ENCODE measurements around the gene RFX5. TPM values are rescaled to one million over a fixed set of nuclear protein-coding genes. Genes with fewer than 3 reads are reported as not detected.
"Not testable (repeated sequence)": the region's sequence is repeated elsewhere in the genome, so short reads cannot be mapped to it uniquely, and the experiment has no call there.

RFX5 gene
- total RNA-seq, 2 donors from 2014 or later: 40.3 to 95.4 TPM

DNA sequence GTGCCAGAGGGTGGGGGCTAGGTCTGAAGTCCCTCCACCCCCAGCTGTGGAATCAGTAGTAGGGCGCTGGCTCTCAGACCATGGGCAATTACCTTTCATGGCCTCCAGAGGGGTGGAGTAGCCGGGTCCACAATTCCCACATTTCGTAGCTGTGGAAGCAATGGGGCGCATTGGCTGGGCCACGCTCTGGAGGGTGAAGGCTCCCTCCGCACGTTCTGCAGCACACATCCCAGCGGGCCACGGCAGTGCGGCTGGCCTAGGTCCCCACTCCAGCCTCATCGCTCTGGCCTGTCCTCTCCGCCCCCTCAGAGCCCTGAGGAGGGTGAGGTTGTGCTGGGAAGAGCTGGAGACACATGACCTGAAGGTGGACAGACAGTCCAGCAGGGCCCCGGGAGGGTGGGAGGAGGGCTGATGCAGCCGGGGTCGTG, 22.6 kb upstream of the RFX5 start:
- Mint-ChIP-seq H3K27me3 (no peaks in the 10 kb centered on the region), H3K9me3 (no peaks in the 10 kb centered on the region), H3K4me3 (no peak overlapping the region), H3K36me3 (no peaks in the 10 kb centered on the region), H3K4me1 (ENCODE audit: low read depth in 2 of 2) (no peaks in the 10 kb centered on the region), H3K27ac (no peak overlapping the region)
- DNase-seq (ENCODE audit: low spot score): no peak
- no peak for ATAC-seq

GRCh38 chr1:151369302-151369610, 22.2 kb upstream of the RFX5 start:
- no peaks in the 10 kb centered on the region for H3K27me3 Mint-ChIP-seq
- H3K36me3 Mint-ChIP-seq: no peaks in the 10 kb centered on the region
- no peak overlapping the region for H3K27ac Mint-ChIP-seq
- DNase-seq (ENCODE audit: low spot score) (no peak), ATAC-seq (no peak)
- no peak overlapping the region for H3K4me3 Mint-ChIP-seq
- no peaks in the 10 kb centered on the region for H3K4me1 Mint-ChIP-seq (ENCODE audit: low read depth in 2 of 2)
- no peaks in the 10 kb centered on the region for H3K9me3 Mint-ChIP-seq

- H3K4me3 Mint-ChIP-seq: no peak overlapping the region
- H3K27ac Mint-ChIP-seq: no peak overlapping the region
- ATAC-seq: no peak
- no peaks in the 10 kb centered on the region for H3K4me1 Mint-ChIP-seq (ENCODE audit: low read depth in 2 of 2)
- H3K9me3 Mint-ChIP-seq: no peaks in the 10 kb centered on the region
- H3K27me3 Mint-ChIP-seq: no peaks in the 10 kb centered on the region
- no peaks in the 10 kb centered on the region for H3K36me3 Mint-ChIP-seq
- DNase-seq (ENCODE audit: low spot score): no peak
Observed at GRCh38 chr1:151368393-151369301, 21.6 kb upstream of the RFX5 start.

- no peaks in the 10 kb centered on the region for H3K9me3 Mint-ChIP-seq
- ATAC-seq: no peak
Observed at GRCh38 chr1:151367658-151368392, 20.8 kb upstream of the RFX5 start.

GRCh38 chr1:151364996-151365395, 17.9 kb upstream of the RFX5 start:
- ATAC-seq (no peak), DNase-seq (ENCODE audit: low spot score) (no peak)
- no peak overlapping the region for H3K4me3 Mint-ChIP-seq
- peaks cover 3% of the 10 kb centered on the region for H3K9me3 Mint-ChIP-seq
- H3K27ac Mint-ChIP-seq: no peak overlapping the region
- peaks cover 7% of the 10 kb centered on the region for H3K36me3 Mint-ChIP-seq
- H3K27me3 Mint-ChIP-seq: no peaks in the 10 kb centered on the region
- H3K4me1 Mint-ChIP-seq (ENCODE audit: low read depth in 2 of 2): no peaks in the 10 kb centered on the region

More at GRCh38 chr1:151367658-151368392, 20.8 kb upstream of the RFX5 start:
- no peaks in the 10 kb centered on the region for H3K36me3 Mint-ChIP-seq
- H3K27me3 Mint-ChIP-seq: no peaks in the 10 kb centered on the region
- no peak for DNase-seq (ENCODE audit: low spot score)
- no peak overlapping the region for H3K27ac Mint-ChIP-seq
- H3K4me3 Mint-ChIP-seq: no peak overlapping the region
- H3K4me1 Mint-ChIP-seq (ENCODE audit: low read depth in 2 of 2): no peaks in the 10 kb centered on the region

DNA sequence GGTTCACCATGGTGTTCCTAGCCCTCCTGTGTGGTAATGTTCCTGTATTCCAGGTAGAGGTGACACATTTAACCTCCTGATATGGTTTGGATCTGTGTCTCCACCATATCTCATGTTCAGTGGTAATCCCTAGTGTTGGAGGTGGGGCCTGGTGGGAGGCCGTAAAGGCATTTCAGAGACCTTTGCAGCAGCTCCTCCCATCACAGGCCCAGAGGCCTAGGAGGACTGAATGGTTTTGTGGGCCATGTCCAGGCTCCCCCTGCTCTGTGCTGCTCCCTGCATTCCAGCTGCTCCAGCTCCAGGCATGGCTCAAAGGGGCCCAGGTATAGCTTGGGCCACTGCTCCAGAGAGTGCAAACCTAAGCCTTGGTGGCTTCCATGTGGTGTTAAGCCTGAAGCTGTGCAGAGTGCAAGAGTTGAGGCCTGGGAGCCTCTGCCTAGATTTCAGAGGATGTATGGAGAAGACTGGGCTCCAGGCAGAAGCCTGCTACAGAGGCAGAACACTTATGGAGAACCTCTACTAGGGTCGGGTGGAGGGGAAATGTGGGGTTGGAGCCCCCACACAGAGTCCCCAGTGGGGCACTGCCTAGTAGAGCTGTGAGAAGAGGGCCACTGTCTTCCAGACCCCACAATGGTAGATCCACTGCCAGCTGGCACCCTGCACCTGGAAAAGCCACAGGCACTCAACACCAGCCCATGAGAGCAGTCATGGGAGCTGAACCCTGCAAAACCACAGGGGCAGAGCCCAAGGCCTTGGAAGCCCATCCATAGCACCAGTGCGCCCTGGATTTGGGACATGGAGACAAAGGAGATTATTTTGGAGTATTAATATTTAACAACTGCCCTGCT, 15.5 kb upstream of the RFX5 start:
- Mint-ChIP-seq H3K27me3 (no peaks in the 10 kb centered on the region), H3K36me3 (peaks cover 7% of the 10 kb centered on the region), H3K4me3 (no peak overlapping the region)

DNA sequence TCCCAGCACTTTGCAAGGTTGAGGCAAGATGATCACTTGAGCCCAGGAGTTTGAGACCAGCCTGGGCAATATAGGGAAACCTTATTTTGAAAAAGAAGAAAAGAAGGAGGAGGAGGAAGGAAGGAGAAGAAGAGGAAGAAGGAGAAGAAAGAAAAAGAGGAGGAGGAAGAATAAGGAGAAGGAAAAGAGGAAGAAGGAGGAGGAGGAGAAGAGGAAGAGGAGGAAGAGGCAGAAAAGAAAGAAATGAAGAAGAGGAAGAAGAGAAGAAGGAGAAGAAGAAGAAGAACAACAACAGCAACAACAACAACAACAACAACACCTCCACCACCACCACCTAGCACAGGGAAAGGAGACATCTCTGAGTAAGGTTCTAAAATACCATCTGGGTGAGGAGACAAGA, 14.8 kb upstream of the RFX5 start:
- Mint-ChIP-seq H3K4me1 (ENCODE audit: low read depth in 2 of 2) (no peaks in the 10 kb centered on the region), H3K36me3 (peaks cover 7% of the 10 kb centered on the region), H3K27ac (no peak overlapping the region), H3K9me3 (peaks cover 3% of the 10 kb centered on the region), H3K4me3 (no peak overlapping the region), H3K27me3 (no peaks in the 10 kb centered on the region)
- ATAC-seq: no peak
- no peak for DNase-seq (ENCODE audit: low spot score)

More for the DNA sequence above, 15.5 kb upstream of the RFX5 start:
- H3K27ac Mint-ChIP-seq: no peak overlapping the region
- no peaks in the 10 kb centered on the region for H3K4me1 Mint-ChIP-seq (ENCODE audit: low read depth in 2 of 2)
- ATAC-seq (no peak), DNase-seq (ENCODE audit: low spot score) (no peak)
- peaks cover 3% of the 10 kb centered on the region for H3K9me3 Mint-ChIP-seq

- Mint-ChIP-seq H3K27ac (no peak overlapping the region), H3K36me3 (peaks cover 2% of the 10 kb centered on the region), H3K9me3 (peaks cover under 1% of the 10 kb centered on the region), H3K4me1 (ENCODE audit: low read depth in 2 of 2) (no peaks in the 10 kb centered on the region), H3K27me3 (no peaks in the 10 kb centered on the region), H3K4me3 (no peak overlapping the region)
- ATAC-seq: no peak
- DNase-seq (ENCODE audit: low spot score): no peak
Observed at GRCh38 chr1:151356696-151357095, 9.6 kb upstream of the RFX5 start.

DNA sequence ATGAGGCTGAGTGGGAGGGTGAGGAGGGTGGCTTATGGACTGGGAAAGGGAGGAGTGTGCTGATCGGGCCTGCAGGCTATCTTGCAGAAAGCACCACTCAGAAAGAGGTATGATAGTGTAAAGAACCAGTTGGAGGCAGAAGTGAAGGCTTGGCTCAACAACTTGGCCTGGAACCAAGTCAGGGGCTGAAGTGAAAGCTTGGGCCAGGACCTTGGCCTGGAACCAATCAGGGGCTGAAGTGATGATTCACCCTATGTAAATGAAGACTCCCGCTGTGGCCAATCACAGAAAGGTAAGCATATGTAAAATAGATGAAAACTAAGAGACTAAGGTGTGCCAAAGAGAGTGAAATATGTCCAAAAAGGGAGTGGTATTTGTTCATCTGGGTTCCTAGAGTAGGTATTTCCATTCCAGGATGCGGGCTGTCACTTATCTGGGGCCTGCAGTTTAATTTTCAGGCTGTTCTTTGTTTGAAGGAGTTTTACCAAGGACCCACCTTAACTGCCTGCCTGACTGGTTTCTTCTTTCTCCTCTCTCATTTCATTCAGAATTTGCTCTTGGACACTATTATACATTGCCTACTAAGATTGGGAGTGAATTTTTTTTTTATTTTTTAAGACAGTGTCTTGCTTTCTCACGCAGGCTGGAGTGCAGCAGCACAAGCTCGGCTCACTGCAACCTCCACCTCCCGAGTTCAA, 5.1 kb upstream of the RFX5 start:
- H3K36me3 Mint-ChIP-seq: no peaks in the 10 kb centered on the region
- DNase-seq (ENCODE audit: low spot score): no peak
- no peak for ATAC-seq

DNA sequence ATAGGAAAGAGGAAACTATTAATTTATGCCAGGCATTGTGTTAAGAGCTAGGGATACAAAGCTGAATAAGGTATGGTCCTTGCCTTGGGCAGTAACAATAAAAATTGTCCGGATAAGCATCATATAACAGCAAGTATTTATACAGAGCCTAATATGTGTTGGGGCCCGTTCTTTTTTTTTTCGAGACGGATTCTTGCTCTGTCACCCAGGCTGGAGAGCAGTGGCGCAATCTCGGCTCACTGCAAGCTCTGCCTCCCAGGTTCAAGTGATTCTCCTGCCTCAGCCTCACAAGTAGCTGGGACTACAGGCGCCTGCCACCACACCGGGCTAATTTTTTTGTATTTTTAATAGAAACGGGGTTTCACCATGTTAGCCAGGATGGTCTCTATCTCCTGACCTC, 3.3 kb upstream of the RFX5 start:
- H3K4me3 Mint-ChIP-seq, H3K9me3 Mint-ChIP-seq: not testable (repeated sequence)

More for the DNA sequence above, 5.1 kb upstream of the RFX5 start:
- Mint-ChIP-seq H3K4me1 (ENCODE audit: low read depth in 2 of 2) (peaks cover 12 to 13% of the 10 kb centered on the region in 2 donors), H3K9me3 (no peaks in the 10 kb centered on the region), H3K4me3 (no peak overlapping the region), H3K27ac (no peak overlapping the region), H3K27me3 (no peaks in the 10 kb centered on the region)

GRCh38 chr1:151347523-151348246, 633 bp upstream of the RFX5 start:
- Mint-ChIP-seq H3K27ac (peak overlapping the region; percentile 99 to 100), H3K27me3 (no peaks in the 10 kb centered on the region), H3K36me3 (peaks cover 19% of the 10 kb centered on the region), H3K4me3 (peak overlapping the region; percentile 99), H3K4me1 (ENCODE audit: low read depth in 2 of 2) (peaks cover 29 to 40% of the 10 kb centered on the region in 2 donors), H3K9me3 (no peaks in the 10 kb centered on the region)
- ATAC-seq (no peak), DNase-seq (ENCODE audit: low spot score) (no peak)

More for the DNA sequence above, 3.3 kb upstream of the RFX5 start:
- peaks cover 29% of the 10 kb centered on the region in 2 donors for H3K4me1 Mint-ChIP-seq (ENCODE audit: low read depth in 2 of 2)
- peaks cover 15% of the 10 kb centered on the region for H3K36me3 Mint-ChIP-seq
- not testable (repeated sequence) for H3K27me3 Mint-ChIP-seq; H3K27ac Mint-ChIP-seq; ATAC-seq; DNase-seq (ENCODE audit: low spot score)

DNA sequence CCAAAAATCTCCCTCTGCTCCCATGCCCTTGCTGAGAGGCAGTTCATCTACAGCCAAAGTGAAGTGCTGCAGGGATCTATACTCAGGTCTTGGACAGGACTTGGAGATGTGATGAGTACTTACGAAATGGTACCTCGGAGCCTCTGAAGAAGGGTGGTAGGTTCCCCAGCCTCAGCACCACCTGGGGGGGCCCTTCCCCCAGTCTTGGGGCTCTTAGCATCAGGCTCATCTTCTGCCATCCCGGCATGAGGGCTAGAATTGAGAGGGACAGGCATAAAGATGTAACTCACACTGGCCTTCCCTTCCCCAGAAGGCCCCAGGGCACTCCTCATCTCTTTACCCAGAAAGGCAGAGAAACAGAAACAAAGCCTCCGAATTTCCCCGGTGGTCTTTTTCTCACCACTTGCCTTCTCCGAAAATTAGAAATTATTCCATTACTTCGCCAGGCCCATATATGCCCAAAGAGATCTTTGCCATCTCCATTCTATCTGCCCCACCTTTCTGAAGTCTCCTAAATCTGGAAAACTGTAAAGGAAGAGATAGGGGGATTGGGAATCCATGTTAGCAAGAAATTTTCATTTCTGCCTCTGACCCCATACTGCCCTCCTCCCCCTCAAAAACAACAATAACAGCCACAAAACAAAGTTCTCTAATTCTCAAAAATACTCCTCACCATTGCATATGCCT, 827 bp downstream of the RFX5 start:
- H3K27me3 Mint-ChIP-seq: no peaks in the 10 kb centered on the region
- H3K9me3 Mint-ChIP-seq: no peaks in the 10 kb centered on the region
- H3K4me3 Mint-ChIP-seq: peak overlapping the region; percentile 99
- ATAC-seq (no peak), DNase-seq (ENCODE audit: low spot score) (no peak)
- H3K27ac Mint-ChIP-seq: peak overlapping the region; percentile 99 to 100
- H3K36me3 Mint-ChIP-seq: peaks cover 23% of the 10 kb centered on the region
- H3K4me1 Mint-ChIP-seq (ENCODE audit: low read depth in 2 of 2): peaks cover 29 to 43% of the 10 kb centered on the region in 2 donors

Measured in natural killer cell treated with Interleukin-12 subunit alpha and Interleukin-12 subunit beta and Interleukin-15 and Interleukin-18, amount 100 ng/mL, for 72 hours (primary cell).